Left hindlimb (tissue), 1 donor: ENCODE data around the gene NAP1L4.
"Not testable (repeated sequence)": the region's sequence is repeated elsewhere in the genome, so short reads cannot be mapped to it uniquely, and the experiment has no call there.

Source experiments
- DNase-seq: peaks from one replicate; pipeline ENCODE4 v3.0.0-alpha.2; 2018

The NAP1L4 gene

DNA sequence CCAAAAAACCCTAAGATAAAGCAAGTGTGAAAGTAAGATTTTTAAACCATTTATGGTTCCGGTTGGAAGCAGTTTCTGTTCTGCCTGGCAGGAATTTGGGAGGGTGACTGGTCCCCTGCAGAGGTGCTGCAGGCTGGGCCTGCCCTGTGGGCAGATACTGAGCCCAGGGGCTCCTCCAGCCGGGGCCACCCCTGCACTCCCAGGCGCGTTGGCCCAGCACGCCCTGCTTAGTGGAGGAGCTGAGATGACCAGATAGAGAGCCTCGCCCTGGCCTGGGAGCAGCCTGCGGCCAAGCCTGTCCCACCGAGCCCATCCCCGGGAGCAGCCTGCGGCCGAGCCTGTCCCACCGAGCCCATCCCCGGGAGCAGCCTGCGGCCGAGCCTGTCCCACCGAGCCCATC lies 70.9 kb downstream of the NAP1L4 start:
- no peak for DNase-seq

DNA sequence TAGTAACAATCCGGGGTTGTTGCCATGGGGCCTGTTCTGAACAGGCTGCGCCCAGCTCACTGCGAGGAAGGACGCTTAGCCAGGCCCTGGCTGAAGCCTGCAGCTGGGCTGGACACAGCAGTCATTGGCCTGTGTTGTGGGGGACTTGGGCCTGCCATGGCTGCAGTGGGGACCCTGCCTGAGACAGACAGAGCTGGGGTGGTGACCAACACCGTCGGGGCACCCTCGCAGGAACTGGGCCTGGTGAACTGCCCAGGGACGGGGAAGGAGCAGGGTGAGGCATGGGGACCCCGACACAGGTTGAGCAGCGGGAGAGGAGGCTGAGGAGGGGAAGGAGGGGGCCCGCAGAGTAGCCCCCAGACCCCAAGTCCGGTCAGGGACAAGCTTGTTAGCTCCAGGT lies 71.8 kb downstream of the NAP1L4 start:
- no peak for DNase-seq

DNA sequence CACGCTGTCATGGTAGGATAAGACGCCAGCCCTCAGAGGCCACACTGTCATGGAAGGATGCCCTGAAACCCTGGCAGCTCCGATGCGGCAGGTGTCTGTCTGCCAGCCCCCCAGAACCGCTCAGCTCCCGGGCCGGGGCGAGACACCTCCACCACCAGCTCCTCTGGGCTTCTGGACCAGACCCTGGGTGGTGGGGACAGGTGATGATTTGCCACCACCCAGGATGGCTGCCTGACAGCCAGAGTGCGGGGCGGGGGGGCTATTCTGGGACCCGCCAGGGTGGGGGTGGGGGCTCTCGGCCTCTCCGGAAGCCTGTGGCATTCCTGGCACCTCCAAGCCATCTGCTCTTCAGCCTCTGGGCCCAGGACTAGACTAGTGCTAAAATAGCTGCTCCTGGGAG lies 72.3 kb downstream of the NAP1L4 start:
- no peak for DNase-seq

DNA sequence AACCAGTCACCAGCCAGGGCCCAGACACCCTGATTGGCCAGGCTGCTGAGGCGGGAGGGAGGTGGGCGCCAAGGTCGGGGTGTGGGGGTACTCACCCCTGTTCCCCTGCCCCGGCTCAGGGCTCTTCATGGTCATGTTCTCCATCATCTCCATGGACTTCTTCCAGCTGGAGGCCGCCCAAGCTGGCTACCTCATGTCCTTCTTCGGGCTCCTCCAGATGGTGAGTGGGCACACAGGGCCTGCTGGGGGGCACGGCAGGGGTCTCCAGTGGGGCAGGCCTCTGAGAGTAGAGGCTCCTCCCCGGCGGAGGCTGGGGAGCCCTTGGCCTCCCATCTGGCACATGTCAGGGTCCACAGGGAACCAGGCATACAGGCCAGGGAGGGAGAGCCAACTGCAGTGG lies 72.9 kb downstream of the NAP1L4 start:
- no peak for DNase-seq

DNA sequence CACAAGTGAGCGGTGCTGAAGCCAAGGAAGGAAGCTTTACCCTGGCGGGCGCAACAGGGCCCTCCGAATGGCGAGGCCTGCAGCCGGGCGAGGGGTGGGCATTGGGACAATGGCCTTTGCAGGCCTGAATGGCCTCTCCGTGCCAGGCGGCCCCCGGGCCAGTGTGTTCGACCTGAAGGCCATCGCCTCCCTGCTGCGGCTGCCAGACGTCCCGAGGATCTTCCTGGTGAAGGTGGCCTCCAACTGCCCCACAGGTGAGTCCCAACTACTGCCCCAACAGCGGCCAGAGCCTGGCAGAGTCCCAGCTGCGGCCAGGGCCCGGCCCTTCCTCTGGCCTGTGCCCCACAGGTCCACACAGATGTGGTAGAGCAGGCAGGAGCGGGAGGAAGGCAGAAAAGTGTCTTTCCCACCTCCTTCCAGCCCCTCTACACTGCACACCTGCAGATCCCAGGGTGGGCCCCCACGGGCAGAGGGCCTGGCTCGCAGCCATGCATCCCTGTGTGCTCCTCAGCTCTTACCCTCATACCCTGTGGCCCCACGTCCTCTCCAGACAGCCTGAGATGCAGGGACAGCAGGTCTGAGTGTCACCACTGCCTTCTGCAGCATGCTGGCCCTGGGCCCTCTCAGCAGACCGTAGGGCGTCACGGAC lies 74.2 kb downstream of the NAP1L4 start:
- DNase-seq, result no peak

DNA sequence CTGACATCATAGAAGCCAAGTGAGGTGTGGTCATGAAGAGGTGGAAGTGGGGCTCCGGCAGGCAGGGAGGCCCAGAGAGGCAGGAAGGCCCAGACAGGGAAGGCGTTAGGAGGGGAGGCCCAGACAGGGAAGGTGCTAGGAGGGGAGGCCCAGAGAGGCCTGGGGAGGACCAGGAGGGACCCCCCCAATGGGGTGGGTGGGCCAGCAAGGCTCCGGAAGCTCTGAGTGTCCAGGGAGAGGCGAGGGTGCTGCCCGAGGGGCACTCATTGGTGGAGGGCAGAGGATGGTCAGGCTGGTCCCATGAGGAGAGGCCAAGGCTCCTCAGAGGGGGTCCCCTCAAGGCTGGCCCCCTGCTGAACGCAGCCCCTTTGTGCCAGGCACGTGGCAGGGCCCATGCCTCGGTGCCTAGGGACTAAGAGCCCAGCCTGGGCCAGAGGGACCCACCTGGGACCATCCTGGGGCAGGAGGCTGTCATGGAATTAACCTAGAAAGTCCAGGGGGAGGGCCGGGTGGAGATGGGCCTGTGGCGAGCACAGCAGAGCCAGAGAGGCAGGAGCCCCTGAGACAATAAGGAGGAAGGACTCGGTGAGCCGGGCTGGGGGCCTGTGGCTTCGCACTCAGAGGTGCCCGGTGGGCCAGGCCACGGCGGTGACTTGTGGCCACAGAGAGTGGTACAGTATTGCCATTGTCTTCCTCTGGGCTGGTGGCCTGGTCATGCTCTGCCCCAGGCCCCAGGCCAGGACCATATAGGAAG lies 75.1 kb downstream of the NAP1L4 start:
- no peak for DNase-seq

DNA sequence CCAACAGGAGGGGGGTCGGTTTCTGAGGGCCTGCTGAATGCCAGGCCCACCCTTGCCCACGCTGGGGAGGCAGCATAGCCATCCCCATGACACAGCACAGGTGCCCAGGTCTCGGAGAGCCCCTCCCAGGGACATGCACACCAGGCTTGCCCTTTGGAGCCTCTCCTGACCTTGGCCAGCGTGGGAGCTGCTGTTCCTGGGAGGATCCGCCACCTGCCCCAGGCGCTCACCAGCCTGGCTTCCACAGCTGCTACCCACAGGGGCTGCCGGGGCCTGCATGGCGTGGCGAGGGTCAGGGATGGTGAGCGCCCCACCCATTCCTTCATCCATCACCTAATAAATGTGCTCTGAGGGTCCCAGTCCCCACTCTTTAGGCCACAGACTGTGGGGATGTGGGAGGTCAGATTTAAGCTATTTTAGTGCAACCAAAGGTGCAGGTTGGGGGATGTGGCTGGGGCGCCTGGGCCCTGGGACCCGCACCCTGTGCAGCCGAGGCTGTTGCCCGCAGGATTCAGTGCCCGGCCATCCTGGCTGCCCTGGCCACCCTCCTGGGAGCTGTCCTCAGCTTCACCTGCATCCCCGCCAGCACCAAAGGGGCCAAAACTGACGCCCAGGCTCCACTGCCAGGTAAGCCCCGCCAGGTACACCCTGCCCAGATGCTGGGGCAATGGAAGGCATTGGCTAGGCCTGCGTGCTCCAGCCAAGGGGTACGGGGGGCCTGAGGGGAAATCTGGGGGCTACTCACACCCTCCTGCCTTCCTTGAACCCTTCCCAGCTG lies 75.8 kb downstream of the NAP1L4 start:
- DNase-seq, result no peak

DNA sequence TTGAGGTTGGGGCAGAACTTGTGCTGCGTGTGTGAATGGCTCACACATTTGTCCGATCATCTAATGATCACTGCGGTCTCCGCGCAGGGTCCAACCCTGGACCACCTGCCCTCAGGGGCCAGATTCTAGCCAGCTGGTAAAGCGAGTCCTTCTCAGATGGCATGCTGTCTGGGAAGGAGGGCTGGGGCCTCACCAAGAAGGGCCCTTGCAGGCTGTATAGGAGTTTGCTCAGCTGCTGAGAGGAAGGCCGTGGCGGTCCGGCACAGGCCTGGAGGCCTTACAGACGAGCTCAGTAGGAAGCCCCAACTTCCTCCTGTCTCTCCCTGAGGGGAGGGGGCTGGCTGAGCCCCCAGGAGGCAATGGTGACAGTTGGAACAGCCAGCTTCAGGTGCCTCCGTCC lies 76.7 kb downstream of the NAP1L4 start:
- no peak for DNase-seq

DNA sequence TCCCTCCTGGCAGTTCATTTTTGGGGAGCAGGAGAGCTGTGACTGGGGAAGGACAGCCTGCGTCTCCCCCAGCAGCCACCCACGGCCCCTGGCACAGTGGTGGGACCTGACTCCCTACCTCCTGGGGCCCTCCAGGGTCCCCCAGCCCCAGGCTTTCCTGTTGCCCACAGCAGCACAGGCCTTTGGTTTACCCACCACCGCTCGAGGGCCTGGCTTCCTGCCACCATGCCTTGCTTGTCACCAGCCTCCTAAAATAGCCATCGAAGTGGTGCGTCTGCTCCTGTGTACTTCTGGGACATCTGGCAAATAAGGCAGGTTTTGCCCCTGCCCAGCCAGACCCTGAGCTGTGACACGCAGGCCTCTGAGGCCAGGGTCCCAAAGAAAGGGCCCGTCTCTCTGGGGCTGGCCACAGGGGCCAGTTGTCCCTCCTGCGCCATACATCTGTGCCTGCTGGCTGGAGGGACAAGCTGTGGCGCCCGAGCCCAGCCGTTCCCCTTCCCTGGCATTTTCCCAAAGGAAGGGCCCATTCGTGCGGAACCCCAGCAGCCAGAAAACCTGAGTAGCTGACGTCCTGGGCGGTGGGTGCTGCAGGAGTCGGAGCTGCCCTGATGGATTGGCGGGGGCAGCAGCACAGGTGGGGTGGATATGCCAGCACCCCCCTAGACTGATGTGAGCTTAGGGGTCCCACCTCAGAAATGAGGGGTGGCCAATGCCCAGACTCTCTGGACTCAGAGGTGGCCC lies 77.5 kb downstream of the NAP1L4 start:
- DNase-seq, result no peak

DNA sequence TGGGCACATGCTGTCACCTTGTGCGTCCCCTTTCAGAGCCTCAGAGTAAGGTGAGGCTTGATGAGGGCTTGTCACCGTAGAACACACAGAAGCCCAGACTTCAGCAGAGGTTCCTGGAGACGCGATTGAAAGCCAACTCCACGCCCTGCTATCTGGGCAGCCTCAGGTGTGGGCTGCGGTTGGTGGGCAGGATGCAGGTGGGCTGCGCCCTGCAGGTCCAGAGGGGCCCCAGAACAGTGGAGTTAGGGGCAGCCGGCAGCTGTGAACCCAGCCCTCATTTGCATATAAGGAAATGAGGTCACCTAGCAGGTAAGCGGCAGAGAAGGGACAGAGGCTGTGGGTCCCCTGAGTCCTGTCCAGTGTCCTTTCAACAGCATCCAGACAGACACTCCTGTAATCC lies 78.4 kb downstream of the NAP1L4 start:
- no peak for DNase-seq

DNA sequence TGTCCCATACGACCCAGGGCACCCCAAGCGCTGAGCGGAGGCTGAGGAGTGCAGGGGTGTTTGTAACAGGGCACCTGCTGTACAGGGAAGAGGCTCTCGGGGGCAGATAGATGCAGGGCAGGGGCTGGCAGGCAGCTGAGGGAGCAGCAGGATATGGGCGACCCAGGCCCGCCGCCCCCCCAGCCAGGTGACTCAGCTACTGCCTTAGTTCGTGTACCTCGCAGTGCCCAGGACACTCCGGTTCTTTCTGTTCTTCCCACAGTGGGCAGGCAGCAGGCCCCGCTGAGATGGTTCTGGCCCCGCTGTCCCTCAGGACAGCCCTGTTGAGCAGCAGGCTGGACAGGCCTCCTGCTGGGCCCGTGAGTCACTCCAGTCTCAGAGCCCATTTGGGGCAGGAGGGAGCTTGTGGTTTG lies 79.1 kb downstream of the NAP1L4 start:
- no peak for DNase-seq

DNA sequence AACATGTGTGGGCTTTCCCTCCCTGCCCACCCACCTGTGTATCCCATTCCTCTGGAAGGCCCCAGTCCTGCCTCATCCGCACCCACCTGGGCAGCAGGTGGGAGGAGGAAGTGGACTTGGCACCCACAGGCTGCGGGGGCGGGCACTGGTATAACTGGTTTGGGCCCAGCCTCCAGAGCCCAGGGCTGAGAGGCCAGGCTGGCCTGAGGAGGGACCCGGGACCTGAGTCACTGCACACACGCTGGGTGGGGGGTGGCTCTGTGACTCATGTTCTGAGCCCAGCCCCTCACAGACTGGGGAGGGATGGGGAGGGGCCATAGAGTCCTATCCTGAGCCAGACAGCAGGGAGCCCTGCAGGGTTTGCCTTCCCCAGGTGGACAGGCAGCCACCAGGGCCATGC lies 79.6 kb downstream of the NAP1L4 start:
- DNase-seq, result no peak

DNA sequence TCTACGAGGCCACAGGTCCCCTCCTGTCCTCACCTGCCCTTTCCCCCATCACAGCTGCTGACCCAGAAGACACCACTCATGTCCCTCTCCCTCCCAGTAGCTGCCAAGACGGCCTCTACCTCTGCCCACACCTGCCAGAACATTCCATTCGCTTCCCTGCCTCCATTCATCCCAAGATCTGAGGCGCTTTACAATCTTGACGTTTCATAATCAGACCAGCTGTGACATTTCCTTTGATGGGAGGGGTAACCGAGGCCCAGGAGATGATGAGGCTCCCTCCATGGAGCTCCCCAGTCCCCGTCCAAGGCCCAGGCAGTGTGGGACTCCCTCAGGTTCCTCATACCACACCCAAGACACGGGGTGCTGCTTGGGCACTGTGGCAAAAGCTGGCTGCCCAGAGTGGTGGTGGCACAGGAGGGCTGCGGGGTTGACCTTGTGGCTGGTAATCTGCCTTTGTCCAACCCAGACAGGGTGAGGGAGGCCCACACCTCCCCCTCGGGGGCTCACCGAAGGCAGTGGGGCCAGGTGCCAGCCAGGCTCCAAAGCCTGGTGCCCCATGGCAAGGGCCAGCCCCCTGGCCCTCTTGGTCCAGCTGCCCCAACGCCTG lies 80.2 kb downstream of the NAP1L4 start:
- no peak for DNase-seq

DNA sequence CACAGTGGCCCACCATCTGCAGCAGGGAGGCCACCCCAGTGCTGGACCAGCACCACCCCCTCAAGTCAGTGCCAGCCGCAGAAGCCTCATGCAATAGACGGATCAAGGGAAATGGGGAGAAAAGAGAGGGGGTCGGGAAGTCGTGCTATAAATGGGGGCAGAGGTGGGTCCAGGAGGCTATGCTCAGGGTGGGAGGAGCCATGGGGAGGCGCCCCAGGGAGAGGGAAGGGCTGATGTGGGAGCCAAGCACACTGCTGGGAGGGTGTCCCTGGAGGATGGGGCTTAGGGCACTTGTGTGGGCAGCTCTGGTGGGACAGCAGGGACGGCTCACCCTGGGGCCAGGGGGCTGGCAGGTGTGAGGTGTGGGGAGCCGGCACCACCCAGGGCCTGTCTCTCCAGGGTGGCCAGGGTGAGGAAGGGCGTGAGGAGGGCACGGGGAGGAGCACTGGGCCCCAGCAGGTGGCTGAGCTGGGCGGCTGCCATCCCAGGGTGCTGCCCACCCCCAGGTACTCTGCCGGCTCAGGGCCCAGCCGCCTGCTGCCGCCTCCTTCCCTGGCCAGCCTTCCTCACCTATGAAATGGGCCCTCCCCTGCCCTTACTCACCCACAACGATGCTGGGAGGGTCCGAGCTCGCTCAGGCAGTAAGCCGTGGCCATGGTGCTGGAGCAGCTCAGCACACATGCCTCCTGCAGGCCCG lies 80.9 kb downstream of the NAP1L4 start:
- no peak for DNase-seq

DNA sequence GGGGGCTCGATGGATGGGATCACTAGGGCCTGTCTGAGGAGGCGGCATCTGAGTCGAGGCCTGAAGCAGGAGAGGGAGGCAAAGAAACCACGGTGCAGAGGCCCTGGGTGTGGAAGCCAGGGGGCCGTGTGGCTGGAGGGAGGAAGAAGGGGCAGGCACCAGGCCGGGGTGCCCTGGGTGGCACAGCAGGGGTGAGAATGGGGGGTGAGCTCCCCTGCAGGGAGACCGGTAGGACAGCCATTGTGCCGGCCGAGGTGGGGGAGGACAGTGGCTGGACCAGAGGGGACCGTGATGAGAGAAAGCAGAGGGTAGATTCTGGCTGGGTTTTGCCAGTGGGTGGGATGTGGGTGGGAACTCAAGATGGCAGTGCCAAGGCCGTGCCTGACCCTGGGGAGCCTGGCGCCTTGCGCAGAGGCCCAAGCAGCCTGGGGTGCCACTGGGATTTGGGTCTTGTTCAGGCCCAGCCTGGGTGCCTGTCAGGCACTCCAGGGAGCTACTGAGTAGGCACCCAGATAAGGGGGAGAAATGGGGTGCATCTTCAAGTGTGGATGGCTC lies 81.7 kb downstream of the NAP1L4 start:
- DNase-seq, result no peak

DNA sequence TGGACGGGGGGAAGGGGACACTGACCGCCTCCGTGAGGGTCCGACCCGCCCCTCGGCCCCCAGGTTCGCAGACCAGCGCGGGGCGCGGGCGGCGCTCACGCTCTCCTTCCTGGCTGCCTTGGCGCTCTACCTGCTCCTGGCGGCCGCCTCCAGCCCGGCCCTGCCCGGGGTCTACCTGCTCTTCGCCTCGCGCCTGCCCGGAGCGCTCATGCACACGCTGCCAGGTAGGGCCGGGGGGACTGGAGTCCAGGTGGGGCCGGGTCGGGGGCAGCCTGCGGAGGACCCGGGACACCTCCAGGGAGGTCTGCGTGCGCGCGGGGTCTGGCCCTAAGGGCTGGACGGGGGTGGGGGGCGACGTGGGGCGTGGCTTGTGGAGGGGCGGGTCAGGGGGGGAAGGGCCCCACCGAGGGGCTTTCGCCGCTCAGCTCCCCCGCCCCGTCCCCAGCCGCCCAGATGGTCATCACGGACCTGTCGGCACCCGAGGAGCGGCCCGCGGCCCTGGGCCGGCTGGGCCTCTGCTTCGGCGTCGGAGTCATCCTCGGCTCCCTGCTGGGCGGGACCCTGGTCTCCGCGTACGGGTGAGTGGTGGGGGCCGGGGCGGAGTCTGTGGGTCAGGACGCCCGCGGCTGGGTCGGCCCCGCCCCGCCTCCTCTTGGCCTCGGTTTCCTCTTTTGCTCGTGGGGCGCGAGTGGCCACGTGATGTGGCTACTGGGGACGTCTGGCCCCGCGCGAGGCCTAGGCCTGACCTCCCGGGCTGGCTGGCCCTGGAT lies 82.8 kb downstream of the NAP1L4 start:
- no peak for DNase-seq

DNA sequence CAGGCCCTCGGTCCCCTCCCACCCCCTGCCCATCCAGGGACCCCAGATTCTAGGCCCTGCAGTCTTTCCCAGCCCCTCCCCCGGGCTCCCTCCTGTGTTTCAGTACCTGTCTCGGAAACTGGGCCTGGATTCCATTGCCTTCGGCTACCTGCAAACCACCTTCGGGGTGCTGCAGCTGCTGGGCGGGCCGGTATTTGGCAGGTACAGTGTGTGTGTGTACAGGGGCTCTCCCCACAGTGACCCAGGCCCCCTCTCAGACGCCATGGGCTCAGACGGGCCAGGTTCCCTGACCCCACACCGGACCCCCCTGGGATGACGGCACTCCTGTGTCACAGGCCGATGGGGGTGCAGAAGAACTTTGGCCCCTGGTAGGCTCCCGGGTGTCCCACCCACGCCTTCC lies 84.0 kb downstream of the NAP1L4 start:
- no peak for DNase-seq

DNA sequence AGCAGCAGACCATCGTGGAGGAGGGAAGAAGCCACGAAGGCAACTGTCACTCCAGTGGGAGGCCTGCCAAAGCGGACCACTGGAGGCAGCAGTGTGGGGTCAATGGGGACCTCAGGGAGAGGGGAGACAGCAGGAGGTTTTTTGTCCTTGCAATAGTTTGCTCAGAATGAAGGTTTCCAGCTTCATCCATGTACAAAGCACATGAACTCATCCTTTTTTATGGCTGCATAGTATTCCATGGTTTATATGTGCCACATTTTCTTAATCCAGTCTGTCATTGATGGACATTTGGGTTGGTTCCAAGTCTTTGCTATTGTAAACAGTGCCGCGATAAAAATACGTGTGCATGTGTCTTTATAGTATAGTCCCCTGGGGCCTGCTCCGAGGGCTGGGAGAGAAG lies 86.8 kb downstream of the NAP1L4 start:
- DNase-seq, result not testable (repeated sequence)

DNA sequence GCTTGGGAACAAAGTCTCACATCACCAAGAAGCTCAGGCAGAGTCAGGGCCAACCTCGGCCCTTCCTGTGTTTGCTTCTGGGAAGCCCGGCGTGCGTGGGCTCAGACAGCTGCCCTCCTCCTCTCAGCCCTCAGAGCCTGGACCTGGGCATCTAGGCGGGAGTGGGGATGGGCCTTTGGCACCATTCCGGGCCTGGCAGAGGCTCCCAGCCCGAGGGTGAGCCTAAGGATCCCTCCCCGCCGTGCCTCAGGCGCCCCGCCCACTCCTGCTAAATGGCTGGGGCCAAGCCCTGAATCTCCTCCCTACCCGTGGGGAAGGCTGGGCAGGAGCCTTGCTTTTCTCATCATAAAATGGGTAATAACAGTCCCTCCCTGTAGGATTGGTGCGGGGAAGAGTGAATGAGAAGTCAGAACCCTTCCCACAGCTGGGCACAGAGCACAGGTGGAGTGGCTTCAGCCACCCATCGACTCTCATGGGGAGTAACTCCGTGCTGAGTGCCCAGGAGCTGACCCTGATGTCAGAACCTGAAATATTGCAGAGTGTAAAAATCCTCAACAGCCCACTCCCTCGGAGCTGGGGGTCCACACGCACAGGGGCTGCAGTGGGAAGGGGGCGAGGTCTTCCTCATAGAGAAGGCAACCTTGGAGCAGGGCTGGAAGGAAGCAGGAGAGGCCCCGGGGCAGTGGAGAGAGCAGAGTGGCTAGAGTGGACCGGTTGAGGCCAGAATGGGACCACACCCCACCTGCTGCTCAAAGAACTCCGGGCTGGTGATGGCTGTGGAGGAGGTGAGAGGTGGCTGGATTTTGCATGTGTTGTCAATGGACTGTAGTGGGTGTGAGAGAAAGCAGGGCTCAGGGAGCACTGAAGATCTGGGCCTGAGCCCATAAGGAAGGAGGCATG lies 87.7 kb downstream of the NAP1L4 start:
- no peak for DNase-seq

DNA sequence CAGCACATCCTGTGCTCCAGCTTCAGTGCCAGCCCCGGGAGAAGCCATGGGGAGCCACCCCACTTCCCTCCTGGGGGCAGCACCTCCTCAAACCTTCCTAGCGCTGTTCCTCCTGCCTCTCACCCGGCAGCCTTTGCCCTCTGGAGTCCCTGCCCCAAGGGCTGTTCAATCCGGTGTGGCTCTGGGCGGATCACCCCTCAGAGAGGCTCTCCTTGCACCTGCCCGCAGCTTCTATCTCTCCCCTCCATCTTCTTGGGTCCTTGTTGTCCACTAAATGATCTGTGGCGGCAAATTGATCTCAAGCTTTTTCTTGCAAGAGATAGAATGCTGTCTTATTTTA lies 88.5 kb downstream of the NAP1L4 start:
- DNase-seq, result no peak
